ENCODE data around the gene SLC25A12.

DNA sequence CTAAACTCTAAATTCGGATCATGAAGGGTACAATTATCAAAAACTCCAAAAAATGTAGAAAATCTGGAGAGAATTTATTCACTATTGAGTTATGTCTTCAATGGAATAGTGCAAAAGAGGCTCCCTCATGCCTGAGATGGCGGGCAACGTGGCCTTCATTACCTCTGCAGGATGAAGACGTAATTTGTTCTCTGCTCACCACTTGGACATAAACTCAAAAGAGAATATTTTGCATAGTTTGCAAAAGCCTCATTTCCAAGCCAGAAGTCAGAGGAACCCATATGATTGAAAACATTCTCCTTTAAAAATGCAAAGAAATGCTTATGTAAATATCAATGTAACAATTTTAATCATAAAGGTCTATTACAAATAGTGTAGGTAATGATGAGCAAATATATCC lies 58.7 kb downstream of the SLC25A12 start:
- TF ChIP-seq GLIS3 (CRISPR knock-in tag; IDR thresholded peaks at IDR 0.05) (no peak), ZNF8 (CRISPR knock-in tag; IDR thresholded peaks at IDR 0.05) (no peak), ZFP30 (CRISPR knock-in tag; IDR thresholded peaks at IDR 0.05) (no peak), RARB (CRISPR knock-in tag; IDR thresholded peaks at IDR 0.05) (no peak), ZC3H10 (CRISPR knock-in tag; IDR thresholded peaks at IDR 0.05) (no peak), BACH2 (CRISPR knock-in tag; IDR thresholded peaks at IDR 0.05; ENCODE audit: borderline replicate concordance) (no peak), ISL1 (CRISPR knock-in tag; IDR thresholded peaks at IDR 0.05) (no peak)
- TF ChIP-seq, protein P1, sequence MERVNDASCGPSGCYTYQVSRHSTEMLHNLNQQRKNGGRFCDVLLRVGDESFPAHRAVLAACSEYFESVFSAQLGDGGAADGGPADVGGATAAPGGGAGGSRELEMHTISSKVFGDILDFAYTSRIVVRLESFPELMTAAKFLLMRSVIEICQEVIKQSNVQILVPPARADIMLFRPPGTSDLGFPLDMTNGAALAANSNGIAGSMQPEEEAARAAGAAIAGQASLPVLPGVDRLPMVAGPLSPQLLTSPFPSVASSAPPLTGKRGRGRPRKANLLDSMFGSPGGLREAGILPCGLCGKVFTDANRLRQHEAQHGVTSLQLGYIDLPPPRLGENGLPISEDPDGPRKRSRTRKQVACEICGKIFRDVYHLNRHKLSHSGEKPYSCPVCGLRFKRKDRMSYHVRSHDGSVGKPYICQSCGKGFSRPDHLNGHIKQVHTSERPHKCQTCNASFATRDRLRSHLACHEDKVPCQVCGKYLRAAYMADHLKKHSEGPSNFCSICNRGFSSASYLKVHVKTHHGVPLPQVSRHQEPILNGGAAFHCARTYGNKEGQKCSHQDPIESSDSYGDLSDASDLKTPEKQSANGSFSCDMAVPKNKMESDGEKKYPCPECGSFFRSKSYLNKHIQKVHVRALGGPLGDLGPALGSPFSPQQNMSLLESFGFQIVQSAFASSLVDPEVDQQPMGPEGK (CRISPR knock-in tag; IDR thresholded peaks at IDR 0.05; ENCODE audit: borderline replicate concordance) = no peak
- TF ChIP-seq, protein P2, sequence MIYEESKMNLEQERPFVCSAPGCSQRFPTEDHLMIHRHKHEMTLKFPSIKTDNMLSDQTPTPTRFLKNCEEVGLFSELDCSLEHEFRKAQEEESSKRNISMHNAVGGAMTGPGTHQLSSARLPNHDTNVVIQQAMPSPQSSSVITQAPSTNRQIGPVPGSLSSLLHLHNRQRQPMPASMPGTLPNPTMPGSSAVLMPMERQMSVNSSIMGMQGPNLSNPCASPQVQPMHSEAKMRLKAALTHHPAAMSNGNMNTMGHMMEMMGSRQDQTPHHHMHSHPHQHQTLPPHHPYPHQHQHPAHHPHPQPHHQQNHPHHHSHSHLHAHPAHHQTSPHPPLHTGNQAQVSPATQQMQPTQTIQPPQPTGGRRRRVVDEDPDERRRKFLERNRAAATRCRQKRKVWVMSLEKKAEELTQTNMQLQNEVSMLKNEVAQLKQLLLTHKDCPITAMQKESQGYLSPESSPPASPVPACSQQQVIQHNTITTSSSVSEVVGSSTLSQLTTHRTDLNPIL (CRISPR knock-in tag; IDR thresholded peaks at IDR 0.05; ENCODE audit: low read depth) = no peak

Measured in SK-N-SH treated with all-trans-retinoic acid at 6 μM for 48 hours (cell line).